Measurements from ENCODE around the gene CDC25B.

The CDC25B gene

GRCh38 chr20:3798908-3799248, 2.8 kb downstream of the CDC25B start:
- no peak for TF ChIP-seq CTCF (IDR thresholded peaks at IDR 0.05)
- Mint-ChIP-seq H3K27me3 (ENCODE audit: low read depth, poor library complexity) (peaks cover 11% of the 10 kb centered on the region), H3K4me1 (peaks cover 52% of the 10 kb centered on the region), H3K36me3 (ENCODE audit: low read depth) (peaks cover 15% of the 10 kb centered on the region), H3K27ac (no peak overlapping the region), H3K9me3 (no peaks in the 10 kb centered on the region), H3K4me3 (peak overlapping the region; percentile 23)
- no peak for DNase-seq

GRCh38 chr20:3800256-3800877, 4.3 kb downstream of the CDC25B start:
- Mint-ChIP-seq H3K4me1 (peaks cover 53% of the 10 kb centered on the region), H3K27me3 (ENCODE audit: low read depth, poor library complexity) (peaks cover 7% of the 10 kb centered on the region), H3K4me3 (peak overlapping the region; percentile 12), H3K9me3 (no peaks in the 10 kb centered on the region), H3K27ac (peak overlapping the region; percentile 69), H3K36me3 (ENCODE audit: low read depth) (peaks cover 25% of the 10 kb centered on the region)
- TF ChIP-seq CTCF (IDR thresholded peaks at IDR 0.05): no peak
- DNase-seq: no peak

- H3K27me3 Mint-ChIP-seq (ENCODE audit: low read depth, poor library complexity): peaks cover 7% of the 10 kb centered on the region
- H3K4me1 Mint-ChIP-seq: peaks cover 54% of the 10 kb centered on the region
- no peaks in the 10 kb centered on the region for H3K9me3 Mint-ChIP-seq
- H3K27ac Mint-ChIP-seq: no peak overlapping the region
- no peak for DNase-seq
- peaks cover 27% of the 10 kb centered on the region for H3K36me3 Mint-ChIP-seq (ENCODE audit: low read depth)
- no peak for TF ChIP-seq CTCF (IDR thresholded peaks at IDR 0.05)
- no peak overlapping the region for H3K4me3 Mint-ChIP-seq
These were observed 4.8 kb downstream of the CDC25B start for GRCh38 chr20:3800878-3801260.

- Mint-ChIP-seq H3K36me3 (ENCODE audit: low read depth) (peaks cover 27% of the 10 kb centered on the region), H3K4me1 (peaks cover 54% of the 10 kb centered on the region), H3K4me3 (no peak overlapping the region), H3K27me3 (ENCODE audit: low read depth, poor library complexity) (peaks cover 7% of the 10 kb centered on the region), H3K9me3 (no peaks in the 10 kb centered on the region), H3K27ac (no peak overlapping the region)
- no peak for TF ChIP-seq CTCF (IDR thresholded peaks at IDR 0.05)
- DNase-seq: no peak
These were observed 5.2 kb downstream of the CDC25B start for GRCh38 chr20:3801299-3801698.

GRCh38 chr20:3801846-3802245, 5.7 kb downstream of the CDC25B start:
- Mint-ChIP-seq H3K4me1 (peaks cover 53% of the 10 kb centered on the region), H3K27me3 (ENCODE audit: low read depth, poor library complexity) (peaks cover 7% of the 10 kb centered on the region)
- DNase-seq: no peak

More at GRCh38 chr20:3801846-3802245, 5.7 kb downstream of the CDC25B start:
- TF ChIP-seq CTCF (IDR thresholded peaks at IDR 0.05): no peak
- H3K36me3 Mint-ChIP-seq (ENCODE audit: low read depth): peaks cover 27% of the 10 kb centered on the region
- no peaks in the 10 kb centered on the region for H3K9me3 Mint-ChIP-seq
- H3K4me3 Mint-ChIP-seq: no peak overlapping the region
- H3K27ac Mint-ChIP-seq: no peak overlapping the region
